Measurements from ENCODE around the gene CLDN9. TPM values are rescaled to one million over a fixed set of nuclear protein-coding genes. Genes with fewer than 3 reads are reported as not detected.

The CLDN9 gene
- total RNA-seq, 6 donors from 2014 or later: 0.57 to 5.9 (median 1.1) TPM

GRCh38 chr16:2966043-2966807 lies 46.5 kb upstream of the CLDN9 start:
- H3K9me3 ChIP-seq: no peaks in the 10 kb centered on the region
- H3K27ac ChIP-seq: no peak overlapping the region
- DNase-seq: peak in 1 of 2 donors; percentile 54
- peak overlapping the region in 3 of 4 donors; percentile 20 to 36 (median 34) for H3K4me3 ChIP-seq
- peaks cover 52 to 87% (median 64%) of the 10 kb centered on the region in 4 donors for H3K4me1 ChIP-seq
- H3K36me3 ChIP-seq: no peaks in the 10 kb centered on the region
- ATAC-seq (ENCODE audit: low FRiP score in 2 of 2): no peak
- TF ChIP-seq EP300 (IDR thresholded peaks at IDR 0.05) (no peak), CTCF (IDR thresholded peaks at IDR 0.05) (no peak), POLR2AphosphoS5 (IDR thresholded peaks at IDR 0.05) (no peak), POLR2A (IDR thresholded peaks at IDR 0.05) (no peak)
- H3K27me3 ChIP-seq: peaks cover 0 to 66% (median 48%) of the 10 kb centered on the region in 4 donors
- 61 to 63% methylated on average over 8 to 36 of the region's 39 CpGs for WGBS, 2 donors

- no peak for ATAC-seq (ENCODE audit: low FRiP score in 2 of 2)
- no peaks in the 10 kb centered on the region for H3K9me3 ChIP-seq
- no peaks in the 10 kb centered on the region for H3K36me3 ChIP-seq
- no peak overlapping the region for H3K27ac ChIP-seq
- TF ChIP-seq POLR2AphosphoS5 (IDR thresholded peaks at IDR 0.05) (no peak), CTCF (IDR thresholded peaks at IDR 0.05) (peak in 3 of 6 experiments; percentile 16 to 29 (median 23))
- peaks cover 0 to 66% (median 48%) of the 10 kb centered on the region in 4 donors for H3K27me3 ChIP-seq
- 2% methylated on average over 15 of the region's 46 CpGs; no CpG with 5 or more reads in 1 of the 2 donors for WGBS, 2 donors
- peak overlapping the region in 3 of 4 donors; percentile 20 to 36 (median 34) for H3K4me3 ChIP-seq
- peaks cover 52 to 85% (median 62%) of the 10 kb centered on the region in 4 donors for H3K4me1 ChIP-seq
- DNase-seq: peak; percentile 37 to 90
Measured at GRCh38 chr16:2966808-2967191, 45.9 kb upstream of the CLDN9 start.

- Histone ChIP-seq H3K27ac (no peak overlapping the region), H3K9me3 (no peaks in the 10 kb centered on the region), H3K27me3 (peaks cover 0 to 62% (median 46%) of the 10 kb centered on the region in 4 donors), H3K4me1 (peaks cover 52 to 81% (median 61%) of the 10 kb centered on the region in 4 donors), H3K36me3 (no peaks in the 10 kb centered on the region), H3K4me3 (peak overlapping the region in 3 of 4 donors; percentile 20 to 36 (median 34))
- WGBS, 2 donors: 13% methylated on average over 9 of the region's 51 CpGs; no CpG with 5 or more reads in 1 of the 2 donors
- no peak for DNase-seq
- TF ChIP-seq CTCF (IDR thresholded peaks at IDR 0.05) (no peak), POLR2AphosphoS5 (IDR thresholded peaks at IDR 0.05) (no peak), POLR2A (IDR thresholded peaks at IDR 0.05) (no peak), EP300 (IDR thresholded peaks at IDR 0.05) (no peak)
- no peak for ATAC-seq (ENCODE audit: low FRiP score in 2 of 2)
Measured at GRCh38 chr16:2967211-2967631, 45.5 kb upstream of the CLDN9 start.

- Histone ChIP-seq H3K27me3 (peaks cover 0 to 56% (median 42%) of the 10 kb centered on the region in 4 donors), H3K4me3 (no peak overlapping the region)
Measured at GRCh38 chr16:2967721-2968161, 45.0 kb upstream of the CLDN9 start.

More at GRCh38 chr16:2967721-2968161, 45.0 kb upstream of the CLDN9 start:
- no peaks in the 10 kb centered on the region for H3K36me3 ChIP-seq
- no peak overlapping the region for H3K27ac ChIP-seq
- peaks cover 52 to 76% (median 60%) of the 10 kb centered on the region in 4 donors for H3K4me1 ChIP-seq
- 51 to 52% methylated on average over 13 to 16 of the region's 33 CpGs for WGBS, 2 donors
- H3K9me3 ChIP-seq: no peaks in the 10 kb centered on the region
- TF ChIP-seq CTCF (IDR thresholded peaks at IDR 0.05) (no peak), EP300 (IDR thresholded peaks at IDR 0.05) (no peak), POLR2AphosphoS5 (IDR thresholded peaks at IDR 0.05) (no peak), POLR2A (IDR thresholded peaks at IDR 0.05) (no peak)
- DNase-seq (peak in 1 of 2 donors; percentile 80), ATAC-seq (ENCODE audit: low FRiP score in 2 of 2) (no peak)

All from upper lobe of left lung (tissue), 6 donors.